Ascending aorta (tissue), 2 donors: ENCODE measurements around the gene SNX30. TPM values are rescaled to one million over a fixed set of nuclear protein-coding genes. Genes with fewer than 3 reads are reported as not detected.

Source experiments
- DNase-seq, 2 donors: peaks; one replicate each; pipeline ENCODE4 v3.0.0-alpha.2; 2019; ENCODE audit warnings: low spot score in 2 of 2
- H3K27ac ChIP-seq, 2 donors: fragments of 200-600 bp; sonication (generic); one replicate each; pipeline ENCODE4 v1.5.1; 2016 to 2017; ENCODE audit warnings: mild to moderate bottlenecking in 1 of 2
- H3K27me3 ChIP-seq: fragments of 200-600 bp; sonication (generic); one replicate; pipeline ENCODE4 v1.5.1; 2017
- H3K36me3 ChIP-seq, 2 donors: fragments of 200-600 bp; sonication (generic); one replicate each; pipeline ENCODE4 v1.5.1; 2016
- H3K4me1 ChIP-seq, 2 donors: fragments of 200-600 bp; sonication (generic); one replicate each; pipeline ENCODE4 v1.5.1; 2016 to 2017; ENCODE audit warnings: mild to moderate bottlenecking in 1 of 2
- H3K4me3 ChIP-seq, 2 donors: fragments of 200-600 bp; sonication (generic); one replicate each; pipeline ENCODE4 v1.5.1; 2016 to 2017; ENCODE audit warnings: mild to moderate bottlenecking in 1 of 2
- H3K9me3 ChIP-seq, 2 donors: fragments of 200-600 bp; sonication (generic); one replicate each; pipeline ENCODE4 v1.5.1; 2016
- intact Hi-C: fragments of 100-400 bp; cut with DNase I; formaldehyde crosslinking; loops from one replicate; pipeline ENCODE4 v1.15.1; 2023
- total RNA-seq: library from RNA; depleted of rRNA; stranded (reverse); fragments of >200 nt; gene quantifications from one replicate; pipeline ENCODE4 v1.1.0, GENCODE V29; 2016
- TF ChIP-seq, protein P1 (sequence below), 3 experiments: fragments of 200-600 bp in 2 of 3; fragments of 450-650 bp in 1 of 3; sonication (generic) in 2 of 3; IDR thresholded peaks; one replicate each; pipeline ENCODE4 v1.5.1; 2016 to 2019; ENCODE audit warnings: antibody characterized with exemption in 3 of 3, mild to moderate bottlenecking in 1 of 3, moderate library complexity in 1 of 3

The SNX30 gene
- total RNA-seq, 1 donor from 2014 or later = 4.7 TPM

DNA sequence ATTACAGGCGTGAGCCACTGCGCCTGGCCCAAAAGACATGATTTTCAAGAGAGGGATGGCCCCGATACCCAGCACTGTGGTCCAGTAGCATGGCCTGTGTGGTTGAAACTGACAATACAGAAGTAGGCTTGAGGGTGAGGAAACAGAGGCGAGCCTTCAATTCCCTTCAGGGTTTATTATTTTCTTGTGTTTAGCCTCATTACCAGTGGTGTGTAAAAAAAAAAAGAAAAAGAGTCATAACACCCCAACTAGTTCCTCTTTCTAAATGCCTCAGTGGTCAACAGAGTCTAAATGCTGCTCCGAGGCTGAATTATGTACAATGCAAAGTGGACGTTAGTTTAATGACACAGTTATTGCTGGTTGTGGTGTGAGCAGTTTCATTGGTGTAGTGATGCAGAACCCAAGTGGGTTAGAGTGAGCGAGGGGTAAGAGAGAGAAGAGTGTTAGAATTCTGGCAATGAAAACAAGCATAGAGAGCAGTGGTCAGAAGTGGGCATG, 58.8 kb downstream of the SNX30 start:
- intact Hi-C loops = no loop called here

DNA sequence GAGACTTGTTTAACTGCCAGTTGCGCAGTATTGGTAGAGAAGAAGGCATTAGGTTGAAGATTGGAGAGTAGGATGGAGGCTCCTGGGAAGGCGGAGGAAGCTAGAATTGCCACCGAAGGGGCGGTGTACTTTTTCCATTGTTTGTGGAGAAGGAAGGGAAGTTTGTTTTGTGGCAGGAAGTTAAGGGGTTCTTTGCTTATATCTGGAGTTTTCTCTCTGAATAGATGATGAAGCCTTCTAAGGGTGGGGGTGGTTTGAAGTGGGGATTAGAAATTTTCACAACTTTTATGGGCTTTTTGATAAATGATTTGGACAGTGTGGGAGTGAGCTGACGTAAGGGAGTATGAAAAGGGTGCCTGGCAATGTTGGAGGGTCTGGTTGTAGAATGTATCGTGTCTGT, 59.3 kb downstream of the SNX30 start:
- H3K4me1 ChIP-seq = no peaks in the 10 kb centered on the region
- H3K27ac ChIP-seq = no peak overlapping the region
- no peak overlapping the region for H3K4me3 ChIP-seq
- H3K27me3 ChIP-seq = no peaks in the 10 kb centered on the region
- no peak for DNase-seq
- intact Hi-C loops = no loop called here
- peaks cover 0 to 8% of the 10 kb centered on the region in 2 donors for H3K36me3 ChIP-seq
- H3K9me3 ChIP-seq = no peaks in the 10 kb centered on the region
- TF ChIP-seq, protein P1, sequence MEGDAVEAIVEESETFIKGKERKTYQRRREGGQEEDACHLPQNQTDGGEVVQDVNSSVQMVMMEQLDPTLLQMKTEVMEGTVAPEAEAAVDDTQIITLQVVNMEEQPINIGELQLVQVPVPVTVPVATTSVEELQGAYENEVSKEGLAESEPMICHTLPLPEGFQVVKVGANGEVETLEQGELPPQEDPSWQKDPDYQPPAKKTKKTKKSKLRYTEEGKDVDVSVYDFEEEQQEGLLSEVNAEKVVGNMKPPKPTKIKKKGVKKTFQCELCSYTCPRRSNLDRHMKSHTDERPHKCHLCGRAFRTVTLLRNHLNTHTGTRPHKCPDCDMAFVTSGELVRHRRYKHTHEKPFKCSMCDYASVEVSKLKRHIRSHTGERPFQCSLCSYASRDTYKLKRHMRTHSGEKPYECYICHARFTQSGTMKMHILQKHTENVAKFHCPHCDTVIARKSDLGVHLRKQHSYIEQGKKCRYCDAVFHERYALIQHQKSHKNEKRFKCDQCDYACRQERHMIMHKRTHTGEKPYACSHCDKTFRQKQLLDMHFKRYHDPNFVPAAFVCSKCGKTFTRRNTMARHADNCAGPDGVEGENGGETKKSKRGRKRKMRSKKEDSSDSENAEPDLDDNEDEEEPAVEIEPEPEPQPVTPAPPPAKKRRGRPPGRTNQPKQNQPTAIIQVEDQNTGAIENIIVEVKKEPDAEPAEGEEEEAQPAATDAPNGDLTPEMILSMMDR (IDR thresholded peaks at IDR 0.05) = no peak

More for the DNA sequence above, 58.8 kb downstream of the SNX30 start:
- Histone ChIP-seq H3K36me3 (peaks cover 0 to 8% of the 10 kb centered on the region in 2 donors), H3K4me3 (no peak overlapping the region), H3K27ac (no peak overlapping the region), H3K4me1 (no peaks in the 10 kb centered on the region), H3K9me3 (no peaks in the 10 kb centered on the region), H3K27me3 (no peaks in the 10 kb centered on the region)
- TF ChIP-seq, protein P1 (IDR thresholded peaks at IDR 0.05) = no peak
- DNase-seq = no peak

DNA sequence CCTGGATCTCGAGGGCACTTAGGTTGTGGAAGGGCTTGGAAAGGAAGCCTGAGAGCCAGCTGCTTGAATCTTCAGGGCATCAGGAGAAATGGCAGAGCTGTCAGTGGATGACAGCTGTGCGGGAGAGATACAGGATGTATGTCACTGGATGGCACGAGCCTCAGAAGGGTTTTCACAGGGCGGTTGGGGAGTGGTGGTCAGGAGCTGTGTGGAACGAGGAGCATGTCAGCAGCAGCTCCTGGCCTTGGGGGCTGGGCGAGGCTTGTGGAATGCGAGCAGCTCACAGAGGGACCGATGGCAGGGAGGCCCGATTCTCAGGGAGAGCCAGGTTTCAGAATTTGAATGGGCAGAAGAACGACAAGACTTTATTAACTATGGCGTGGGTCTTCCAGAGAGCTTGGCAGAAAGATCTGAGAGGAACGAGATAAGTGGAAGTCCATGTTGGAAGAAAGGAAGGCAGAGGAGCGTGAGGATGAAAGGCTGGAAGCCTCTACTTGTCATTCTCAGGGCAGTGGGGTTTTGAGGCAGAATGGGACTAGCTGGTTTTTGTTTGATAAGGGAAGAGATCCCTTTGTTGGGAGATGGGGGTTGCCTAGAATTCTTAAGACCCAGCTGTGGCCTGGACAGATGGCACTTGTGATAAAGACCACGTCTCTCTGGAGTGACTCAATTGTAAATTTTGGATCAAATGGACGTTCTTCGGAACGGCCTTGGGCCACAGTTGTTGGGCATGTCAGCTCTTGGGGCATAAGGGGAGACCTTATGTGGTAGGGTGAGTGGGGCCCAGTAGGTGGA, 60.3 kb downstream of the SNX30 start:
- Histone ChIP-seq H3K36me3 (peaks cover 0 to 8% of the 10 kb centered on the region in 2 donors), H3K4me3 (no peak overlapping the region), H3K27me3 (no peaks in the 10 kb centered on the region), H3K4me1 (no peaks in the 10 kb centered on the region), H3K9me3 (no peaks in the 10 kb centered on the region), H3K27ac (no peak overlapping the region)
- DNase-seq = no peak
- TF ChIP-seq, protein P1 (IDR thresholded peaks at IDR 0.05) = no peak
- intact Hi-C loops = no loop called here

DNA sequence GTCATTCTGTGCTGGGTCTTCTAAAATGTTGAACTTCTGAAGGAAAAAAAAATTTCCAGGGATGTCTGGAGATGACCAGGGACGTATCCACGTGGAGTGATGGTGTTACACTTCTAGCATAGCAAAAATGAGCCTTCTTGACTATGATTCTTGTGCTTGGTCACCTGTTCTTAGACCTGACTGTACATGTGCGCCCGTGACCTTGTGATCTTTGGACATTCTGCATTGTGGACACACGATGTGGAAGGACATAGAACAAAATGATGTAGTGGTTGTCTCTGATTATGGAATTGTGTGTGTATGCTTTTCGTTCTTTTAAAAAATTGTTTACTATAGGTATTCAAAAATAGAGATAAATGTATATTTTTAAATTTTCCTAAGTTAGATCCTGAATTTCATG, 61.0 kb downstream of the SNX30 start:
- H3K27ac ChIP-seq = no peak overlapping the region
- no peak for DNase-seq
- intact Hi-C loops = no loop called here
- no peak overlapping the region for H3K4me3 ChIP-seq
- TF ChIP-seq, protein P1 (IDR thresholded peaks at IDR 0.05) = no peak
- no peaks in the 10 kb centered on the region for H3K27me3 ChIP-seq
- H3K4me1 ChIP-seq = peaks cover 0 to 2% of the 10 kb centered on the region in 2 donors
- H3K9me3 ChIP-seq = no peaks in the 10 kb centered on the region
- H3K36me3 ChIP-seq = peaks cover 0 to 8% of the 10 kb centered on the region in 2 donors

DNA sequence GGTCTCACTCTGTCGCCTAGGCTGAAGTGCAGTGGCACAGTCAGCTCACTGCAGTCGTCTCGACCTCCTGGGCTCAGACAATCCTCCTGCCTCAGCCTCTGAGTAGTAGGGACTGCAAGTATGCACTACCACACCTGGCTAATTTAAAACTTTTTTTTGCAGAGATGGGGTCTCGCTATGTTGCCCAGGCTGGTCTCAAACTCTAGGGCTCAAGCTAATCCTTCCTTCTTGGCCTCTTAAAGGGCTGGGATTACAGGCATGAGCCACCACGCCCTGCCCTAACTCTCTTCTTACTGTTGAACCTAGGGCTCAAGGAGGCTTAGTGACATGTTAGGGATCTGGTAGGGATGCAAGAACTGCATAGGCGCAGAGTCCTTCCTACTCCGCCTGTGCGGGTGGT, 65.3 kb downstream of the SNX30 start:
- Histone ChIP-seq H3K36me3 (no peaks in the 10 kb centered on the region), H3K27me3 (no peaks in the 10 kb centered on the region), H3K4me3 (no peak overlapping the region), H3K9me3 (no peaks in the 10 kb centered on the region), H3K27ac (no peak overlapping the region), H3K4me1 (peaks cover 0 to 8% of the 10 kb centered on the region in 2 donors)
- DNase-seq = no peak
- intact Hi-C loops = loop anchor here (5.0 kb wide), 1 partner anchor 329 kb away; the partner anchor contains the start of gene KIAA1958
- TF ChIP-seq, protein P1 (IDR thresholded peaks at IDR 0.05) = no peak
